GM12878 (cell line): ENCODE measurements around the gene UTS2R.

ENCODE experiments used
- BCL3 ChIP-seq: IDR thresholded peaks from 2 replicates; pipeline ENCODE4 v1.6.1; 2011; ENCODE audit warnings: borderline replicate concordance, low read depth, mild to moderate bottlenecking, moderate library complexity, low read length; ENCODE audit not compliant: insufficient read depth, poor library complexity, severe bottlenecking
- BHLHE40 ChIP-seq, 2 experiments: fragments of 450-650 bp in 1 of 2; IDR thresholded peaks; 2 replicates each; pipeline ENCODE4 v1.6.1; 2011 to 2017; ENCODE audit warnings: low read depth in 2 of 2, borderline replicate concordance in 1 of 2, improper control_type of control experiment in 1 of 2, low read length in 1 of 2, mild to moderate bottlenecking in 1 of 2
- CBX5 ChIP-seq: sonication (generic); IDR thresholded peaks from 2 replicates; pipeline ENCODE4 v1.6.1; 2016; ENCODE audit warnings: low read depth, moderate library complexity, mild to moderate bottlenecking, inconsistent platforms
- CTCF ChIP-seq, 3 experiments: IDR thresholded peaks in 2 of 3; conservative IDR thresholded peaks in 1 of 3; 2 replicates each; pipeline ENCODE4 v1.5.1; 2011; ENCODE audit warnings: low read depth in 3 of 3, low read length in 3 of 3, mild to moderate bottlenecking in 3 of 3, control low read depth in 2 of 3, moderate library complexity in 2 of 3, inconsistent platforms in 1 of 3, mixed read lengths in 1 of 3; ENCODE audit not compliant: control insufficient read depth in 2 of 3, insufficient read depth in 1 of 3; ENCODE audit errors: extremely low read depth in 1 of 3
- DPF2 ChIP-seq: fragments of 450-650 bp; IDR thresholded peaks from 2 replicates; pipeline ENCODE4 v1.6.1; 2017; ENCODE audit warnings: mild to moderate bottlenecking
- KDM1A ChIP-seq: fragments of 200-600 bp; sonication (generic); IDR thresholded peaks from 2 replicates; pipeline ENCODE4 v1.6.1; 2016; ENCODE audit warnings: borderline replicate concordance
- MAX ChIP-seq: IDR thresholded peaks from 2 replicates; pipeline ENCODE4 v1.6.1; 2012; ENCODE audit warnings: low read depth, low read length, improper control_type of control experiment
- NFIC ChIP-seq: IDR thresholded peaks from 2 replicates; pipeline ENCODE4 v1.6.1; 2012; ENCODE audit warnings: low read depth, mild to moderate bottlenecking, inconsistent platforms, low read length, moderate library complexity
- NFYB ChIP-seq: IDR thresholded peaks from 2 replicates; pipeline ENCODE4 v1.6.1; 2011; ENCODE audit warnings: low read depth, mild to moderate bottlenecking, low read length, improper control_type of control experiment, moderate library complexity; ENCODE audit not compliant: insufficient read depth
- POLR2A ChIP-seq: IDR thresholded peaks from 2 replicates; pipeline ENCODE4 v1.6.1; 2011; ENCODE audit warnings: low read depth, mild to moderate bottlenecking, low read length
- RAD51 ChIP-seq: fragments of 450-650 bp; IDR thresholded peaks from 2 replicates; pipeline ENCODE4 v1.6.1; 2016; ENCODE audit warnings: moderate library complexity, mild to moderate bottlenecking, inconsistent platforms
- SP1 ChIP-seq: IDR thresholded peaks from one replicate; pipeline ENCODE4 v1.6.1; 2011; ENCODE audit warnings: low read depth, low read length
- SUZ12 ChIP-seq: fragments of 200-600 bp; sonication (generic); IDR thresholded peaks from one replicate; pipeline ENCODE4 v1.6.1; 2018; ENCODE audit warnings: antibody characterized with exemption, mild to moderate bottlenecking; ENCODE audit not compliant: unreplicated experiment
- USF2 ChIP-seq: IDR thresholded peaks from 2 replicates; pipeline ENCODE4 v1.6.1; 2011; ENCODE audit warnings: low read depth, low read length, improper control_type of control experiment, borderline replicate concordance

- TF ChIP-seq DPF2: no peak
- no peak for TF ChIP-seq POLR2A
- no peak for TF ChIP-seq CTCF (IDR thresholded peaks at IDR 0.05 in 2 of 3, conservative IDR thresholded peaks at IDR 0.05 in 1 of 3; ENCODE audit: control insufficient read depth in 2 of 3, extremely low read depth in 1 of 3, insufficient read depth in 1 of 3, low read depth in 3 of 3, low read length in 3 of 3)
- no peak for TF ChIP-seq BCL3
- no peak for TF ChIP-seq MAX
- TF ChIP-seq BHLHE40 (IDR thresholded peaks at IDR 0.05; ENCODE audit: borderline replicate concordance in 1 of 2, low read depth in 2 of 2, low read length in 1 of 2): no peak
- no peak for TF ChIP-seq SP1
- no peak for TF ChIP-seq SUZ12
- TF ChIP-seq CBX5: no peak
- no peak for TF ChIP-seq USF2
- no peak for TF ChIP-seq KDM1A
- TF ChIP-seq NFYB: no peak
- TF ChIP-seq NFIC: no peak
- no peak for TF ChIP-seq RAD51
Measured at GRCh38 chr17:82328994-82329507, 42.5 kb upstream of the UTS2R start.
